CD4-positive, alpha-beta T cell (primary cell): Measurements from ENCODE around the gene BHLHE23. TPM values are rescaled to one million over a fixed set of nuclear protein-coding genes. Genes with fewer than 3 reads are reported as not detected.

Experiments used
- ATAC-seq: fragments of 200-7000 bp; cut with Tn5 transposase; one replicate; pipeline ENCODE4 v1.10.0; 2022; ENCODE audit warnings: mild to moderate bottlenecking; ENCODE audit not compliant: poor library complexity
- CTCF ChIA-PET: fragments of 350-600 bp; sonication (Branson Sonifier 250); formaldehyde crosslinking; loops from one replicate; lab custom pipeline; 2021; ENCODE audit warnings: antibody characterized with exemption, inconsistent platforms; lab: Charles Lee
- POLR2A ChIA-PET: fragments of 350-600 bp; sonication (Branson Sonifier 250); formaldehyde crosslinking; loops from one replicate; lab custom pipeline; 2021; ENCODE audit warnings: antibody characterized with exemption, inconsistent platforms; lab: Charles Lee
- DNase-seq, 14 experiments: peaks; one replicate each; pipeline ENCODE4 v3.0.0-alpha.2; 2013 to 2020; ENCODE audit warnings: mixed read lengths in 2 of 14
- H3K27ac ChIP-seq, 2 donors: one replicate each; pipeline versions ENCODE4 v1.5.1 to v1.7.0; 2013; ENCODE audit warnings: low read length in 2 of 2, low read depth in 1 of 2, mild to moderate bottlenecking in 1 of 2
- H3K27me3 ChIP-seq, 2 experiments: 1 replicate in 1 of 2; 2 replicates in 1 of 2; pipeline versions ENCODE4 v1.6.1 to v1.7.0; 2013; ENCODE audit warnings: low read length in 2 of 2, control low read depth in 1 of 2, mild to moderate bottlenecking in 1 of 2, moderate library complexity in 1 of 2; ENCODE audit not compliant: insufficient read depth in 2 of 2, control insufficient read depth in 1 of 2
- H3K36me3 ChIP-seq: one replicate; pipeline ENCODE4 v1.6.1; 2013; ENCODE audit warnings: low read length, control low read depth; ENCODE audit not compliant: insufficient read depth
- H3K4me1 ChIP-seq: one replicate; pipeline ENCODE4 v1.6.1; 2013; ENCODE audit warnings: low read length, control low read depth; ENCODE audit not compliant: insufficient read depth
- H3K4me3 ChIP-seq: one replicate; pipeline ENCODE4 v1.5.1; 2013; ENCODE audit warnings: mild to moderate bottlenecking, low read length, moderate library complexity
- H3K9me3 ChIP-seq, 2 experiments: 1 replicate in 1 of 2; 2 replicates in 1 of 2; pipeline versions ENCODE4 v1.6.1 to v1.7.0; 2013; ENCODE audit warnings: low read length in 2 of 2, mild to moderate bottlenecking in 2 of 2, control low read depth in 1 of 2, moderate library complexity in 1 of 2; ENCODE audit not compliant: control insufficient read depth in 1 of 2, insufficient read depth in 1 of 2
- H3K27ac Mint-ChIP-seq: one replicate; pipeline ENCODE4 v1.8.0; 2020; ENCODE audit warnings: mixed read lengths
- H3K27me3 Mint-ChIP-seq: one replicate; pipeline ENCODE4 v1.8.0; 2021; ENCODE audit warnings: mixed read lengths
- H3K36me3 Mint-ChIP-seq: one replicate; pipeline ENCODE4 v1.8.0; 2021; ENCODE audit warnings: low read depth, mixed read lengths
- H3K4me1 Mint-ChIP-seq: one replicate; pipeline ENCODE4 v1.8.0; 2021; ENCODE audit warnings: low read depth, mixed read lengths
- H3K4me3 Mint-ChIP-seq: one replicate; pipeline ENCODE4 v1.8.0; 2020; ENCODE audit warnings: mild to moderate bottlenecking, mixed read lengths
- H3K9me3 Mint-ChIP-seq: one replicate; pipeline ENCODE4 v1.8.0; 2020; ENCODE audit warnings: mixed read lengths
- CTCF ChIP-seq: fragments of 200-600 bp; IDR thresholded peaks from one replicate; pipeline ENCODE4 v1.8.0; 2022; ENCODE audit warnings: antibody characterized with exemption, mild to moderate bottlenecking
- intact Hi-C, 2 experiments: fragments of 100-400 bp; cut with DNase I in 1 of 2; cut with micrococcal nuclease in 1 of 2; formaldehyde crosslinking; loops; one replicate each; pipeline versions ENCODE4 v1.15.1 to v1.9.0; 2023 to 2025; cut with DNase I, micrococcal nuclease
- total RNA-seq, 174 experiments: library from RNA in 2 of 174; stranded (reverse) in 2 of 174; gene quantifications; one replicate each; pipeline ENCODE4 v1.2.3 and lab custom pipeline; 2021 to 2026

The BHLHE23 gene
- total RNA-seq, 2 experiments from 2014 or later = not detected

- ATAC-seq = no peak
- TF ChIP-seq CTCF = no peak
Observed at GRCh38 chr20:63017826-63018411, 11.2 kb upstream of the BHLHE23 start.

GRCh38 chr20:63017076-63017825, 10.5 kb upstream of the BHLHE23 start:
- no peaks in the 10 kb centered on the region for H3K4me1 Mint-ChIP-seq
- H3K27ac Mint-ChIP-seq = no peak overlapping the region
- DNase-seq = no peak
- no peaks in the 10 kb centered on the region for H3K36me3 Mint-ChIP-seq
- no peaks in the 10 kb centered on the region for H3K9me3 Mint-ChIP-seq
- Histone ChIP-seq H3K9me3 (peaks cover 12 to 37% of the 10 kb centered on the region in 2 experiments), H3K4me3 (no peak overlapping the region), H3K27me3 (peaks cover 24 to 30% of the 10 kb centered on the region in 2 experiments), H3K4me1 (no peaks in the 10 kb centered on the region), H3K36me3 (no peaks in the 10 kb centered on the region), H3K27ac (no peak overlapping the region)
- ATAC-seq = no peak
- no peak for TF ChIP-seq CTCF
- H3K27me3 Mint-ChIP-seq = peaks cover 58% of the 10 kb centered on the region
- intact Hi-C loops = no loop called here
- POLR2A ChIA-PET = no interaction called here
- CTCF ChIA-PET = no interaction called here
- H3K4me3 Mint-ChIP-seq = no peak overlapping the region

More at GRCh38 chr20:63017826-63018411, 11.2 kb upstream of the BHLHE23 start:
- no peak overlapping the region for H3K4me3 Mint-ChIP-seq
- intact Hi-C loops = no loop called here
- no peak for DNase-seq
- Histone ChIP-seq H3K27ac (no peak overlapping the region), H3K4me3 (no peak overlapping the region), H3K9me3 (peaks cover 11 to 39% of the 10 kb centered on the region in 2 experiments), H3K36me3 (no peaks in the 10 kb centered on the region), H3K4me1 (no peaks in the 10 kb centered on the region), H3K27me3 (peaks cover 19 to 30% of the 10 kb centered on the region in 2 experiments)
- ChIA-PET CTCF (no interaction called here), POLR2A (no interaction called here)
- H3K4me1 Mint-ChIP-seq = no peaks in the 10 kb centered on the region
- peaks cover 51% of the 10 kb centered on the region for H3K27me3 Mint-ChIP-seq
- H3K27ac Mint-ChIP-seq = no peak overlapping the region
- H3K36me3 Mint-ChIP-seq = no peaks in the 10 kb centered on the region
- no peaks in the 10 kb centered on the region for H3K9me3 Mint-ChIP-seq

DNA sequence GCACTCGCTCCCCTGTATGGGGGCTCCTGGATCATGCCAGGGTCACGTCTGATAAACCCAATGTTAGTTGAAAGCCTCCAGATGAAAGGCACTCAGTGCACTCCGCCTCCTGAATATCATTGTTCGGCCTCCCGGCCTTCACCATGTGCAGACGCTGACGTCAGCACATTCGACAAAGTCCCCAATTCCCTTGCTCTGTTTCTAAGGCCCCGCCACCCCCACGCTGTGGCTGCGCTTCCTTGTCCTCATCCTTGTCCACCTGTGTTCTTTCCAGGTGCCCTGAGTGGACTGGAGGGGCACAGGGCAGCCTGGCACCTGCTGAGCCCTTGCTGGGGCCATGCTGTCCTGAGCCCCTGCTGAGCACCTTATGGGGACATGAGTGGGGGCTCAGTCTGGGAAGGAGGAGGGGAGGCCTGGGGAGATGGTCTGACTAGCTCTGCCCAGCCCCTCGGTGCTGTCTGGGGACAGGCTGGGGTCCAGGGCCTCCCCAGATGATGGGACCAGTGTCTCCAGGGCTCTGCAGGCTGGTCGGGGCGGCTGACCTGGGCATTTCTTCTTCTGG, 9.8 kb upstream of the BHLHE23 start:
- Histone ChIP-seq H3K27me3 (peaks cover 24 to 27% of the 10 kb centered on the region in 2 experiments), H3K36me3 (no peaks in the 10 kb centered on the region), H3K4me1 (no peaks in the 10 kb centered on the region), H3K27ac (no peak overlapping the region), H3K9me3 (peaks cover 12 to 37% of the 10 kb centered on the region in 2 experiments), H3K4me3 (no peak overlapping the region)
- CTCF ChIA-PET = no interaction called here
- ATAC-seq = no peak
- TF ChIP-seq CTCF = no peak
- Mint-ChIP-seq H3K4me1 (no peaks in the 10 kb centered on the region), H3K36me3 (no peaks in the 10 kb centered on the region), H3K4me3 (no peak overlapping the region), H3K27ac (no peak overlapping the region), H3K9me3 (no peaks in the 10 kb centered on the region), H3K27me3 (peaks cover 64% of the 10 kb centered on the region)
- no peak for DNase-seq
- POLR2A ChIA-PET = no interaction called here
- intact Hi-C loops = no loop called here
